Measurements from ENCODE around the gene GSDMA.
A peak's percentile ranks its signal among the peaks of the same experiment; 100 is the strongest.

The GSDMA gene

GRCh38 chr17:39962642-39963220 lies at the start of gene GSDMA:
TSS of gene GSDMA (plus strand) at chr17:39963004. CDS start at chr17:39965688, 2,684 bp downstream.
- no peak for DNase-seq (ENCODE audit: low read depth)

GRCh38 chr17:39913989-39914388 lies 48.8 kb upstream of the GSDMA start:
- DNase-seq (ENCODE audit: low read depth): no peak

GRCh38 chr17:39915559-39915958 lies 47.2 kb upstream of the GSDMA start:
- DNase-seq (ENCODE audit: low read depth): no peak

GRCh38 chr17:39916918-39917317 lies 45.9 kb upstream of the GSDMA start:
- no peak for DNase-seq (ENCODE audit: low read depth)

- no peak for DNase-seq (ENCODE audit: low read depth)
Measured at GRCh38 chr17:39919087-39919683, 43.6 kb upstream of the GSDMA start.

- no peak for DNase-seq (ENCODE audit: low read depth)
Measured at GRCh38 chr17:39920218-39921210, 42.3 kb upstream of the GSDMA start.

- DNase-seq (ENCODE audit: low read depth): no peak
Measured at GRCh38 chr17:39921323-39921722, 41.5 kb upstream of the GSDMA start.

- no peak for DNase-seq (ENCODE audit: low read depth)
Measured at GRCh38 chr17:39922006-39922405, 40.8 kb upstream of the GSDMA start.

GRCh38 chr17:39923230-39923629 lies 39.6 kb upstream of the GSDMA start:
- no peak for DNase-seq (ENCODE audit: low read depth)

- DNase-seq (ENCODE audit: low read depth): no peak
Measured at GRCh38 chr17:39923836-39924690, 38.7 kb upstream of the GSDMA start.

- DNase-seq (ENCODE audit: low read depth): no peak
Measured at GRCh38 chr17:39924691-39925055, 38.1 kb upstream of the GSDMA start.

- no peak for DNase-seq (ENCODE audit: low read depth)
Measured at GRCh38 chr17:39925282-39926134, 37.3 kb upstream of the GSDMA start.

GRCh38 chr17:39926135-39926587 lies 36.6 kb upstream of the GSDMA start:
- DNase-seq (ENCODE audit: low read depth): no peak

GRCh38 chr17:39926588-39927100 lies 36.2 kb upstream of the GSDMA start:
- no peak for DNase-seq (ENCODE audit: low read depth)

GRCh38 chr17:39927101-39927928 lies 35.5 kb upstream of the GSDMA start, which contains the start of the genes LRRC3C and ORMDL3:
TSS of gene LRRC3C (plus strand) at chr17:39927732. CDS start at chr17:39941524, 13,792 bp downstream.
TSS of gene ORMDL3 (minus strand) at chr17:39927601. CDS start at chr17:39924203, 3,398 bp downstream.
- peak; percentile 80 for DNase-seq (ENCODE audit: low read depth)

- no peak for DNase-seq (ENCODE audit: low read depth)
Measured at GRCh38 chr17:39927929-39928857, 34.6 kb upstream of the GSDMA start.

- no peak for DNase-seq (ENCODE audit: low read depth)
Measured at GRCh38 chr17:39928858-39929645, 33.8 kb upstream of the GSDMA start.

Data from stimulated activated CD8-positive, alpha-beta memory T cell treated with anti-CD3 and anti-CD28 coated beads, Interleukin-15, amount 100 ng/mL, for 24 hours (primary cell).